NCI-H2227 (cell line): ENCODE data around the gene METTL24.
"Not testable (repeated sequence)": the region's sequence is repeated elsewhere in the genome, so short reads cannot be mapped to it uniquely, and the experiment has no call there.

Experiments
- DNase-seq: peaks from one replicate; lab custom pipeline; 2025; ENCODE audit not compliant: unreplicated experiment; lab: John Stamatoyannopoulos, UW

Gene METTL24

DNA sequence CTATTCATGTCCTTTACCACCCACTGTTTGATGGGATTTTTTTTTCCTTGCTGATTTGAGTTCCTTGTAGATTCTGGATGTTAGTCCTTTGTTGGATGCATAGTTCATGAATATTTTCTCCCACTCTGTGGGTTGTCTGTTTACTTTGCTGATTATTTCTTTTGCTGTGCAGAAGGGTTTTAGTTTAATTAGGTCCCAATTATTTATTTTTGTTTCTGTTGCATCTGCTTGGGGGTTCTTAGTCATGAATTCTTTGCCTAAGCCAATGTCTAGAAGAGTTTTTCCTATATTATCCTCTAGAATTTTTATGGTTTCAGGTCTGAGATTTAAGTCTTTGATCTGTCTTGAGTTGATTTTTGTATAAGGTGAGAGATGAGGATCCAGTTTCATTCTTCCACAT is 85.4 kb downstream of the METTL24 start:
- DNase-seq, result not testable (repeated sequence)

DNA sequence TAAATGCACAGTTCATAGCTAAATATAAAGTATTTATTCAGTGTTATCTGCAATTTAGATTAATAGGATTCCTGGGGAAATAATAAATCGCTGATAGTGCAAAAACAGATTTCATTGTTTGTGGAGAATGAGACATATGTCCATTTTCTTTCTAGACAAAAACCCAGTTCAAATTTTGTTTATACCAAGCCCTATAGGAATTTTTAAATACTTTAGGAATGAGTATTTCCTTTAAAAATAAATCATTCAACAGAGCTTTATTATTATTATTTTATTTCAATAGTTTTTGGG is 86.5 kb downstream of the METTL24 start:
- no peak for DNase-seq

GRCh38 chr6:110270165-110270564 is 88.0 kb downstream of the METTL24 start:
- DNase-seq, result no peak

DNA sequence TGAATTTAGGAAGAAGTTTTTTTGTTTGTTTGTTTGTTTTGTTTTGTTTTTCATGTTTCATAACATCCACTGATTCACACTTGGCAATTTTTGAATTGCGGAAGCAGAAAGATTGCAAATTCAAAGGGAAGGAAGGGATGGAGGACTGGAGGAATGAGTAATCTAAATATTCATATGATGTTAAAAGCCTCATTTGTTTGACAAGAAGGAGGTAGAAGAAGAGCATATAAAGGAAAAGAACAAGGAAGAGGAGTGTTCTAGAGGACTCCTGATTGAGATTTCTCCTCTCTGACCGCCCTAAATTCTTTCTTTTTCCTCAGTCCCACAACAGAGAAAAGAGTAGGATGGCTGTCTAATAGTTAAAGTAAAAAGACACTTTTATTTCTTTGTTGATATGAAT is 88.5 kb downstream of the METTL24 start:
- no peak for DNase-seq

DNA sequence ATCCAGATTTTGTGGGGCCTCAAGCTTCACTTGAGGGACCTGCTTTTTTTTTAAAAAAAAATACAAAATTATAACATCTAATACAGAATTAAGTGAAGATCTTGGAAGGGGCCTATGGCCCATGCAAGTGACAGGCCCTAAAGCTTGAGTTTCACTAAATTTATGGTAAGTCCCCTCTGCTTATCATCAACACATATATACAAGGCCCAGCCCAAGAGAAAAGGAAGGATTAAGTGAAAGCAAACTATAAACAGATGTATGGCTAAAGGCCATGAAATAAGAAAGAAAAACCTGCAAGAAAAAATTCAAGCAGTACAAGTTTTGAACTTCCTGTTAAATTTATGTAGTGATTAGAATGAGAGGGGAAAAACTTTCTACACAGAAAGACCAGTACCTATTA is 91.2 kb downstream of the METTL24 start:
- no peak for DNase-seq

- DNase-seq, result no peak
Observed at GRCh38 chr6:110265273-110265672, 92.9 kb downstream of the METTL24 start.

DNA sequence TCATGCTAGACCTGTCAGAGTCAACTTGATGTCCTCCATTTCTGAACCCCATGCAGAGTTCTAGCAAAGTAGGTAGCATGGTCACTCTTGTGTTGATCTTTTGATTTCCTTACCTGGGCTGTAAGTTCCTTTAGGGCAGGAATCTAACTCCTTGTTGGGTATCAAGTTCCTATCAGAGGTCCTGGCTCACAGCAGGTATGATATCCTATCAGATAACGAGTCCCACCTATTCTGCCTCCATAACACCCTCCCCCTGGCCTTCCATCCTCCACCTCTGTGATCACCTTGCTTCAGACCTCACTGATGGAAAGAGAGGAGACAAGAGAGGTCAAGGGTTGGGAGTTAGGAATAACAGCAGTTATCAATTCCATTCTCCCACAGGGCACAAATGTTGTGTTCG is 101.8 kb downstream of the METTL24 start:
- DNase-seq, result no peak

DNA sequence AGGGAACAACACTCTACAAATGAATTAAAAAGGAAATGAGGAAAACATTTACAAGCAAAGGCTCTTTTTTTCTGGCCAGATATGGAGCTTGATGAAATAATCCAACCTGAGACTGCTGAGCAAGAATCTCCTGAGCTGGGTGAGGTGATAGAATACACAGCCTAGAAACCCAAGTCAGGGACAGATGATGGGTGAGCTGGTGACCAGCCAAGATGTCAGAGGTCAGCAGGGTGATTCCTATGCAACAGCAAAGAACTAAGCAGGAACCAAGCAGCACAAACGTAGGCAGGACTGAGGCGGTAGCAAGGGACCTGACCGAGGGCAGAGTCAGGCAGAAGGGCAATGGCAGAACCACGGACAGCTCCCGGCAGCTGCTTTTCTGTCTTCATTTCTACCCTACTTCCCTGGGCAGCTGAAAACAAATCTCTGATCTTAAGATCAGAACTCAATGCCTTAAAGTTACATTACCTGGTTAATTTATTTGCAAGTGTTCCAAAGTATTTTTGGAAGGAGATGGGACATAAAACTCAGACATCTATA is 102.9 kb downstream of the METTL24 start:
- DNase-seq, result no peak

DNA sequence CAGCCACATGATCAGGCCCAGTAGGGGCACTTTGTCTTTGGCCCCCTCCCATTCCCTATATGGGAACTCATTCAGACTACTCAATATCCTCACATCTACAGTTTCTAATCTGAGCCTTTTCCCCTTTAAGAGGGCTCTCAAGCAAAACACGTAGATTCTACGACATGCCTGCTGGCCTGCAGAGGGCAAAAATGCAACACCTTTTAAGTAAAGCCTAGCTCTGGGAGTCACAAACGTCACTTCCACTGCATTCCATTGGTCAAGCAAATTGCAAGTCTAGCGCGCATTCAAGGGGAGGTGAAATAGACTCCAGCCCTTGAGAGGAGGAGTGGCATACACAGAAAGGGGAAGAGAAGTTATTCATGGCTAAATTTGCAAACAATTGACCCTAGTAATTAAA is 107.3 kb downstream of the METTL24 start:
- DNase-seq, result no peak

DNA sequence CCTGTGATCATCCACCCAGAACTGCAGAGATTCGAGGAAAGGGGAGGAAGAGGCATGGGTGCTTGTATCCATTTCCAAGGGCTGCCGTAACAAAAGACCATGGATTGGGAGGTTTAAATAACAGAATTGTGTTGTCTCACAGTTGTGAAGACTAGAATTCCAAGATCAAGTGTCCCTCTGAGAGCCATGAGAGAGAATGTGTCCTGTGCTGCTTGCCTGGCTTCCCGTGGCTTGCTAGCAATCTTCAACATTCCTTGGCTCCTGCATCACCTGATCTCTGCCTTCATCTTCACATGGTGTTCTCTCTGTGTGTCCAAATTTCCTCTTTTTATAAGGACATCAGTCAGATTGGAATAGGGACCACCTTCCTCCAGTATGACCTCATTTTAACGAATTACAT is 108.1 kb downstream of the METTL24 start:
- no peak for DNase-seq

GRCh38 chr6:110246900-110247546 is 111.1 kb downstream of the METTL24 start:
- DNase-seq, result no peak

GRCh38 chr6:110246378-110246777 is 111.8 kb downstream of the METTL24 start:
- DNase-seq, result no peak

- not testable (repeated sequence) for DNase-seq
Observed at GRCh38 chr6:110244621-110245020, 113.5 kb downstream of the METTL24 start.

DNA sequence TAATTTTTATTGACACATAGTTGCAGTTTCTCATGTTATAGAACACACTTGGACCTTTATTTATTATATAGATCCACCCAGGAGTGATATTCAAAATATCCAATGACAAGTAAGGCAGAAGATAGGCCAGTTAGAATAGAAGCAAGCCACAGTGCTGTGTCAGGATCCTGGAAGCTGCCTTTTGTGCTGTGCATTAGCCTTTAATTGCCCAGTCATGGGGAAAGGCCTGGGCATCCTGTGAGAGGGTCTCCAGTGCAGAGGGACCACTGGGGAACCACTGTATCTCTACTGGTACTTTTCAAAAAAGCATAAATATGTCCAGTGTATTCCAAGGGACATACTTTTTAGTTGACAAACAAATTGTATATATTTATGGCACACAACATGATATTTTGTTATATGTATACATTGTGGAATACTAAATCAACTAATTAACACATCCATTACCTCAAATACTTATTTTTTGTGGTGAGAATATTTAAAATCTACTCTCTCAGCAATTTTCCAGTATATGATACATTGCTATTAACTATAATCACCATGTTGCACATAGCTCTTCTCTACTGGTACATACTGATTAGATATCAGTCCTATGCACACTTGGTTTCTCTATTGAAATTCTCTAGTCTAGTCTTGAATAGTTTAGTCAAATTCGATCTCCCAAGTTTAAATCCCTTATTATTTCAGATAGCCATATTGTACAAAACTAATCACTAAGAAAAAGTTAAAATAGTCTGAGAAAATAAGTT is 118.4 kb downstream of the METTL24 start:
- no peak for DNase-seq

DNA sequence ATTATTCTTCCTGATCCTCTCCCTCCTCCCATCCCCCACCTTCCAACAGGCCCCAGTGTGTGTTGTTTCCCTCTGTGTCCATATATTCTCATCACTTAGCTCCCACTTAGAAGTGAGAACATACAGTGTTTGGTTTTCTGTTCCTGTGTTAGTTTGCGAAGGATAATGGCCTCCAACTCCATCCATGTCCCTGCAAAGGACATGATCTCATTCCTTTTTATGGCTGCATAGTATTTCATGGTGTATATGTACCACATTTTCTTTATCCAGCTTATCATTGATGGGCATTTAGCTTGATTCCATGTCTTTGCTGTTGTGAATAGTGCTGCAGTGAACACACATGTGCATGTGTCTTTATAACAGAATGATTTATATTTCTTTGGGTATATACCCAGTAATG is 122.1 kb downstream of the METTL24 start:
- not testable (repeated sequence) for DNase-seq

DNA sequence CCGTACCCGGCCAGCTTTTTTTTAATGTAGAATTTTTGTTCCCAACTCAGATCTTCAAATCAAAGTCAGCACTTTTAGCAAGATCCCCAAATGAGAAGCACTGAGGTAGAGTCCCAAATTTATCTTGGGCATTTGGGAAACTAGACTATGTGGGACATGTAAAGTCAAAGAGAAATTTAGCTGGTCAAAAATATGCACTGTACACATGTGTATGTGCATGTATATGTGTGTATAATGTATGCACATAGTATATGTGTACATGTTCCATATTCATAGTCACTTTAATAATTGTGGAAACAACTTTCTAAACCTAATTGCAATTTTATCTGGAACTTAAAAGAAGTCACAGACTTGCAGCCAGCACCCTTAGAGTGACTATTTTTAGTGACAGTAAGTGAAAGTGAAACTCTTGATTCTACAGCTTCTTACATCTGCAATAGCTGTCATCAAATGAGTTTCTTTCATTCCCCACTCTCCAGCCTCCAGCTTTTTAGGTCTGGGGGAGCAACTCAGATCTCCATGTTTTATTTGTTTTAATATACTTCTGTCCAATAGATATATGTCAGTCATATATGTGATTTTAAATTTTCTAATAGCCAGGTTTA is 124.3 kb downstream of the METTL24 start:
- DNase-seq, result no peak

GRCh38 chr6:110232450-110232849 is 125.7 kb downstream of the METTL24 start:
- DNase-seq, result no peak

GRCh38 chr6:110226261-110226660 is 131.9 kb downstream of the METTL24 start:
- no peak for DNase-seq

- DNase-seq, result no peak
Observed at GRCh38 chr6:110221738-110222137, 136.4 kb downstream of the METTL24 start.

DNA sequence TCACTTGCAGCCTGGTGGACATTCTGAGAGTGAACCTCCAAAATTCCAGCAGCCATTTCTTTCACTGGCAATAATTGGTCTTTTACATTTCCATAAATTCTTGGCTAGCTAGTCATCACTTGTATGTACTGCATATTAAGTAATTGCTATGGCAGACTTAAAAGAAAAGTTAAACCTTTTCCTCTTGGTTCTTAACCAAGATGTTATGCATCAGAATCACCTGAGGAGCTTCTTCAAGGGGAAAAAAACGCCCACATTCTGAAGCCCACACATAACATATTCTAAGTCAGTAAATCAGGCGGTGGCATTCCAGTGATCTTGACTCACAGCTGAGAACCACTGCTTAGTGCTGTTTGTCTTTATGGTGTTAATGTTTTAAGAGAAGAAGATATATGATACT is 140.9 kb downstream of the METTL24 start:
- no peak for DNase-seq

GRCh38 chr6:110216140-110216539 is 142.0 kb downstream of the METTL24 start:
- no peak for DNase-seq

DNA sequence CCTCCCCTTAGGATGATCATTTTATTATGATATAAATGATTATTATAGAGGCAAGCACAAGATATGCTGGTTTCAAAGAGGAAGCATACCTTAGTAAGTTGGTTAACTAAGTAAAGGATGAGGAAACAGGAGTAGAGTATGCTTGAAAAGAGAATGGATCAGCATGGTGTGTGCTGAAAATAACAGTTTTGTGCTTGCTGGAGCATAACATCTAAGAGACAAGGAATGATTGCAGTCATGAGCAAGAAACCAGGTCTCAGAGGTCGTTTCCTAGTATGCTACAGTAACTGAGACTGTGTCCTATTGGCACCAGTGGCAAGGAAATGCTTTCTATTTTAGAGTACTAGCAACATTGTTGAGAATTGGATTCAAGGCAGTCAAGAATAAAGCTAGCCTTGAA is 143.8 kb downstream of the METTL24 start:
- DNase-seq, result no peak
